Astrocyte of the spinal cord (primary cell): Measurements from ENCODE around the gene SAYSD1.

ENCODE experiments used
- DNase-seq: peaks from one replicate; pipeline ENCODE4 v3.0.0; 2011; ENCODE audit warnings: low read depth, low spot score
- H3K4me3 ChIP-seq: 2 replicates; pipeline ENCODE4 v1.5.1; 2011; ENCODE audit warnings: low read depth, mild to moderate bottlenecking, low read length, moderate library complexity
- CTCF ChIP-seq: IDR thresholded peaks from 2 replicates; pipeline ENCODE4 v1.5.1; 2012; ENCODE audit warnings: low read depth, mild to moderate bottlenecking, low read length, inconsistent platforms
- in situ Hi-C: cut with HindIII; loops from 2 replicates; pipeline ENCODE4 v1.10.0; 2017; ENCODE audit warnings: low sequenced_read_pairs

SAYSD1 gene

DNA sequence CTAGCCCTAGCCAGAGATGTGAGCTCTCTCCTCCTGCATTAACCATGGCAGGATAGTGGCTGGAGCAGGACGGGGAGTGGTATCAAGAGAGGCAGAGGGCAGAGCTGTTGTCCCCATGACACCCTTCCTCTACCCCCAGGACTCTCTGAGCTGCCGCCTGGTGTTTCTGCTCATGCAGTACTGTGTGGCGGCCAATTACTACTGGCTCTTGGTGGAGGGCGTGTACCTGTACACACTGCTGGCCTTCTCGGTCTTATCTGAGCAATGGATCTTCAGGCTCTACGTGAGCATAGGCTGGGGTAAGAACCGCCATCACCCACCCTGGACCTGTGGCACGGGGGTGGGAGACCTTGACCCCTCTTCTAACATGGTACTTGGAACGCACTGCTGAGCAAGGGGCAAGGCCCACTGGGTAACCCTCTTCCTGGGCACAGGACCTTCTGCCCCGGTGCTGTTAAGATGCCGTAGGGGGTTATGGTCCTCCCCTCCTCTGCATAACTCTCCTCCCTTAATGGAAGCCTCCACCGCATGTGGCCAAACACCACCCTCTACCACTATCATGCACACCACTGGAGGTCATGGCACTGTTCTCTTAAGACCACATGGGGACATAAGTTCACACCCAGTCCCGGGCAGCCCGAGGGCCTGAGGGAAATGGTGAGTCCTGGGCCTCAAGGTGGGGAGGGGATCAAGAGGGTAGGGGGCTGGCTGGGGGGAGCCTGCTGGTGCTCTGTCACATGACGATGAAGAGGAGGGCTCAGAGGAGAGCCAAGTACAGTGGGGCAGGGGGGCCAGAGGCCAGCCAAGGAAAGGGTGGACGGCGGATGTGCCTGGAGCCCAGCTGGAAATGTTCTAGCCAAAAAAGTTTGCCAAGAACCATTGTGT lies 41.3 kb downstream of the SAYSD1 start:
- no peak for DNase-seq
- no peak overlapping the region for H3K4me3 ChIP-seq
- in situ Hi-C loops: no loop called here
- TF ChIP-seq CTCF: no peak

DNA sequence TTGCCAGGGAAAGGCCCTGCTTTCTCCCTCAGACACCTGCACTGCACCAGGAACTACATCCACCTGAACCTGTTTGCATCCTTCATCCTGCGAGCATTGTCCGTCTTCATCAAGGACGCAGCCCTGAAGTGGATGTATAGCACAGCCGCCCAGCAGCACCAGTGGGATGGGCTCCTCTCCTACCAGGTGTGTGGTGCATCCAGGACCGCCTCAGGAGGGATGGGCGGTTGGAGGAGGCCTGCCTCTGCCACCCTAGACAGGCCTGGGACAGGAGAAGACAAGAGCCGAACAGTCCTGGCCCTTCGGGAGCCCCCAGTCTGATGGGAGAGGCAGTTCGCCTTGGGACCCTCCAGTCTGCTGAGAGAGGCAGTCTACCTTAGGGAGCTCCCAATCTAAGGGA lies 42.2 kb downstream of the SAYSD1 start:
- in situ Hi-C loops: no loop called here
- TF ChIP-seq CTCF: no peak
- no peak for DNase-seq
- no peak overlapping the region for H3K4me3 ChIP-seq

- no peak overlapping the region for H3K4me3 ChIP-seq
- no peak for TF ChIP-seq CTCF
- in situ Hi-C loops: no loop called here
- no peak for DNase-seq
Measured at GRCh38 chr6:39068391-39068790, 46.6 kb downstream of the SAYSD1 start.

- in situ Hi-C loops: no loop called here
- no peak for DNase-seq
- H3K4me3 ChIP-seq: no peak overlapping the region
- TF ChIP-seq CTCF: no peak
Measured at GRCh38 chr6:39065561-39065960, 49.4 kb downstream of the SAYSD1 start.

DNA sequence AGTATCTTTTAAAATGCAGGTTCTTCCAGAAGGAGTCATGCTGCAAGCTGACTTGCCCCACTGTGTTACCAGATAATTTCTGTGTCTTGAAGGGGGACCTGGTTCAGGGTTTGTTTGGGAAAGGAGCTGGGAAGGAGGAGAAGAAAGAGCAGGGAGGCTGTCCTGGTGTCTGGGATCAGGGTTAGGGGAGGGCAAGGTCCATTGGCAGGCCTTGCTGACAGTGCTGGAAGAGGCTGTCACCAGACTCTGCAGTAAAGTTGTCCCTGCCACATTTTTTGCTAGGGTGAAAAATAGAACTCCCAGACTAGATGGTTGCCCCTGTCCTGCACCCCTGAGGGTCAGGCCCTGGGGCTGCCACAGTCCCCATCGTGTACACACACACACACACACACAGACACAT lies 51.5 kb downstream of the SAYSD1 start:
- no peak for DNase-seq
- no peak overlapping the region for H3K4me3 ChIP-seq
- in situ Hi-C loops: no loop called here
- no peak for TF ChIP-seq CTCF

GRCh38 chr6:39062014-39062740 lies 52.8 kb downstream of the SAYSD1 start:
- in situ Hi-C loops: no loop called here
- no peak for TF ChIP-seq CTCF

More at GRCh38 chr6:39062014-39062740, 52.8 kb downstream of the SAYSD1 start:
- H3K4me3 ChIP-seq: no peak overlapping the region
- DNase-seq: no peak
